ENCODE measurements around the gene TTC9C.
"Not testable (repeated sequence)": the region's sequence is repeated elsewhere in the genome, so short reads cannot be mapped to it uniquely, and the experiment has no call there.

The TTC9C gene

GRCh38 chr11:62728171-62728988 lies at the start of gene TTC9C:
TTC9C (plus strand) TSS chr11:62728486; CDS start chr11:62728849, 363 bp downstream.
- DNase-seq = peak; percentile 92

DNA sequence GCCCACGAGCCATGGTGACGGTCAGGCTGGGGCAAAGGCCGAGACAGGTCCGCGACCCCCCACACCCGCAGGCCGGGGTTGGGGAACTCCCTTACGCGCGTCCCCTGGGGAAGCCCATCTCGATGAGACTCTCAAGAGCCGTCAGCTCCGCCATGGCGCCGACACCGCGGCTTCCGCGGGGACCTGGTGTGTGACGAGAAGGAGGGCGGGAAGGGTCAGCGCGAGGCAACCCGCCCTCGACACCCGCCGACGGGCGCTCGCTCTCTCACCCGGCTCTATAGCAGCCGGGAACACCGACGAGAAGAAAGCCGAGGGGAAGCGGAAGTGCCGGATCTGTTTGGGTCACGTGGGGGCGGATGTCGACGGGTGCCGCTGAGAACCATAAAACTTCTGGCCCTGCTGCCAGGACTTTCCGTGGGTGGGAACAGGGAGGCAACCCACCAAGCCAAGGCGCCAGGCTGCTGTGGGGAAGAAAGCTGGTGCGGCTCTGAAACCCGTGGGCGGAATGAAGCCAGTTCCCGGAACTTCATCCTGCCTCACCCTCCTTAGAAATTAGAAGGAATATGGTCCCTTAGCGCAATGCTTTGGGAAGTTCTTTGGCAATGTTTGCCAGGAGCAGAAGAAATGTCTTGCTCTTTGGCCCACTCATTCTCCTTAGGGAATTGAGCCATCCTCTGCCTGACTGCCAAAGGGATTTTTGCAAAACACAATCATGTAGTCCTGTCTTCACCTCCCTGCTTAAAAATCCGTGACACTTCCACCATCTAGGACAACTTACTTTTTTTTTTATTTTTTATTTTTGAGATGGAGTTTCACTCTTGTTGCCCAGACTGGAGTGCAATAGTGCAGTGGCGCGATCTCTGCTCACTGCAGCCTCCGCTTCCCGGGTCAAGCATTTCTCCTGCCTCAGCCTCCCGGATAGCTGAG lies 49.3 kb upstream of the TTC9C start, which contains the start of gene UBXN1:
TSS of gene UBXN1 (minus strand) at position 304 of the 927 bp plus-strand sequence. CDS start at position 154, 150 bp downstream.
- DNase-seq = peak; percentile 96

GRCh38 chr11:62680825-62681240 lies 47.5 kb upstream of the TTC9C start:
- peak; percentile 52 for DNase-seq

DNA sequence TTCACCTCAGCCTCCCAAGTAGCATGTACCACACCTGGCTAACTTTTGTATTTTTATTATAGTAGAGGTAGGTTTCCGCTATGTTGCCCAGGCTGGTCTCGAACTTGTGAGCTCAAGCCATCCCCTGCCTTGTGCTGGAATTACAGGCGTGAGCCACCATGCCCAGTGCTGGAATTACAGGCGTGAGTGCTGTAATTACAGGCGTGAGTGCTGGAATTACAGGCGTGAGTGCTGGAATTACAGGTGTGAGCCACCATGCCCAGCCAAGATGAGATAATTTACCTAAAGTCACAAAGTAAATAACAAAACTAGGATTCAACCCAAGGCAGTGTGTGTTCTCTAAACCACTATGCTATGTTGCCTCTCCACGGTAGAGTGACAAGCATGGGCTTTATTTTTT lies 45.8 kb upstream of the TTC9C start:
- no peak for DNase-seq

GRCh38 chr11:62687508-62688396 lies 40.5 kb upstream of the TTC9C start:
- DNase-seq = peak; percentile 53

GRCh38 chr11:62688491-62688890 lies 39.8 kb upstream of the TTC9C start:
- DNase-seq = no peak

- peak; percentile 88 for DNase-seq
Observed at GRCh38 chr11:62689421-62690183, 38.7 kb upstream of the TTC9C start, which contains the start of gene LRRN4CL. LRRN4CL (minus strand) TSS chr11:62689530; CDS start chr11:62688508, 1,022 bp downstream.

DNA sequence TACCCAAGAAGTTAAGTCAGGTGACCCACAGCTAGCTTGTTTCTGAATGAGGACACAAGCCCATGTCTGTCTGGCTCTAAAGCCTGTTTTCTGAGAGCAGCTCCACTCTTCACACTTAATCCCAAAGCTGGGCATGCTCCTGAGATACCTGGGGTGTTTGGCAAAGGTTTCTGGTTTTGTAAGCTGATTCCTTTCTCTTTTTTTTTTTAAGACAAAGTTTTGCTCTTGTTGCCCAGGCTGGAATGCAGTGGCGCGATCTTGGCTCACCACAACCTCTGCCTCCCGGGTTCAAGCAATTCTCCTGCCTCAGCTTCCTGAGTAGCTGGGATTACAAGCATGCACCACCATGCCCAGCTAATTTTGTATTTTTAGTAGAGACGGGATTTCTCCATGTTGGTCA lies 34.7 kb upstream of the TTC9C start:
- not testable (repeated sequence) for DNase-seq

- DNase-seq = peak; percentile 81
Observed at GRCh38 chr11:62694455-62695167, 33.7 kb upstream of the TTC9C start.

DNA sequence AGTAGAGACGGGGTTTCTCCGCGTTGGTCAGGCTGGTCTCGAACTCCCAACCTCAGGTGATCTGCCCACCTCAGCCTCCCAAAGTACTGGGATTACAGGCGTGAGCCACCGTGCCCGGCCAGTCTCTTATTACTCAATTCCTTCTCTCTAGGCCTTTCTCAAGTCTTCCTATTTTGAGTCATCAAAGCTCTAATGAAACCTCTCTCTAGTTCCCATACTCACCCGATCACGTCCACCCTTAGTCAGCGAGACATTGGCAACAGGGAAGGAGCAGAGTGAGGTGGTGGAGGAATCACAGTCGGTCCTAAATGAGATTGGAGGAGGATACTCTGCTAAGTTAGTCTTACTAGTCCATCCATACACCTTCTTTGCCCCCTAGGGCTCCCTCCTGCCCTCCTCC lies 26.0 kb upstream of the TTC9C start:
- no peak for DNase-seq

GRCh38 chr11:62703921-62704320 lies 24.4 kb upstream of the TTC9C start:
- DNase-seq = not testable (repeated sequence)

- no peak for DNase-seq
Observed at GRCh38 chr11:62705413-62705812, 22.9 kb upstream of the TTC9C start.

DNA sequence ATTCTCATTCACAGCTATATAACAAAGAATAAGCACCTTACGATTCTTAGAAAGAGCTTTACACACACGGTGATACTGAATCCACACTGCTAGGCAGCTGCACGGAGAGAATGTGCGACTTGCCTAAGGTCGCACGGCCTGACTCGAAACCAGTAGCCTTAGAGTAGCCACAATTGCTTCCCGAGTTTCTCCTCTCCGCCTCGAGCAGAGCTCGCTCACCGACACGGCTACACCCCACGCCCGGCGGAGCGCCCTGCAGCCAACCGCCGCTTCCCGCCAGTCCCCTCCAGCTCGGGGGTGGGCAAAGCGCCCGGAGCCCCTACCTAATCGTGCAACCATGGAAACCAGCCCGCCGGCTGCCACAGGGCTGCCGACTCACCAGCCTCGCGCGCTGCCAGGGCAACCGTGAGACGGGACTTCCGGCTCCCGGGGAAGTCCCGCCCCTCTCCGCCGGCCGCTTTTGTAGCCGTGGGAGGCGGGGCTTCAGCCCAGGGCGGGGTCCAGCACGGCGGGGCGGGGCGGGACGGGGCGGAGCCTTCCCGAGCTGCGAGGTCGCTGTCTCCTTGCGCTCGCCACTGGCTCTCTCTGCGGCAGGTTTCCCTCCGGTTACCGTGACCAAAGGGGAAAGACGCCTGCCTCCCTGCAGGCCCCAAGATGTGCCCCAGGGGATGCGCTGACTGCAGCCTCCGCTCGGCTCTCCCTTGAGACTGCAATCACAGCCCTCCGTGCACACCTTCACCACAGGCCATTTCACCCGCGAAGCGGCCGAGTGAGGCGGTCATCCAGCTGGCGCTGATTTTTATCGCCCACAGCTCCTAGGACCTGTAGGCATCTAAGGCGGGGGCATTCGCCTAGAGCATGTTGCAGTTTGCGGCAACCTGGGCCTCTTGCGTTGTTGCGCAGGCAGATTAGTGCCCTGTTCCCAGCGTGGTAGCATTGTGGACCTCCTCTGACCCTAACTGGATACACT lies 22.1 kb upstream of the TTC9C start:
- peak; percentile 98 for DNase-seq

GRCh38 chr11:62706850-62707247 lies 21.4 kb upstream of the TTC9C start:
- no peak for DNase-seq

GRCh38 chr11:62707277-62707861 lies 20.9 kb upstream of the TTC9C start, which contains the start of the genes BSCL2 and GNG3:
BSCL2 (minus strand) TSS chr11:62707424; CDS start chr11:62707195, 229 bp downstream.
GNG3 (plus strand) TSS chr11:62707676; CDS start chr11:62708296, 620 bp downstream.
- peak; percentile 53 for DNase-seq

GRCh38 chr11:62708392-62708791 lies 19.9 kb upstream of the TTC9C start:
- no peak for DNase-seq

- no peak for DNase-seq
Observed at GRCh38 chr11:62708793-62709192, 19.5 kb upstream of the TTC9C start.

- DNase-seq = peak; percentile 97
Observed at GRCh38 chr11:62709247-62710000, 18.9 kb upstream of the TTC9C start.

Data from right forelimb (tissue), 1 donor.